GM21390 (cell line): Measurements from ENCODE around the gene STK32C.
"Not testable (repeated sequence)": the region's sequence is repeated elsewhere in the genome, so short reads cannot be mapped to it uniquely, and the experiment has no call there.

Experiments
- ATAC-seq: cut with Tn5 transposase; IDR thresholded peaks from one replicate; pipeline ENCODE4 v1.9.1; 2021; ENCODE audit not compliant: unreplicated experiment

The STK32C gene

DNA sequence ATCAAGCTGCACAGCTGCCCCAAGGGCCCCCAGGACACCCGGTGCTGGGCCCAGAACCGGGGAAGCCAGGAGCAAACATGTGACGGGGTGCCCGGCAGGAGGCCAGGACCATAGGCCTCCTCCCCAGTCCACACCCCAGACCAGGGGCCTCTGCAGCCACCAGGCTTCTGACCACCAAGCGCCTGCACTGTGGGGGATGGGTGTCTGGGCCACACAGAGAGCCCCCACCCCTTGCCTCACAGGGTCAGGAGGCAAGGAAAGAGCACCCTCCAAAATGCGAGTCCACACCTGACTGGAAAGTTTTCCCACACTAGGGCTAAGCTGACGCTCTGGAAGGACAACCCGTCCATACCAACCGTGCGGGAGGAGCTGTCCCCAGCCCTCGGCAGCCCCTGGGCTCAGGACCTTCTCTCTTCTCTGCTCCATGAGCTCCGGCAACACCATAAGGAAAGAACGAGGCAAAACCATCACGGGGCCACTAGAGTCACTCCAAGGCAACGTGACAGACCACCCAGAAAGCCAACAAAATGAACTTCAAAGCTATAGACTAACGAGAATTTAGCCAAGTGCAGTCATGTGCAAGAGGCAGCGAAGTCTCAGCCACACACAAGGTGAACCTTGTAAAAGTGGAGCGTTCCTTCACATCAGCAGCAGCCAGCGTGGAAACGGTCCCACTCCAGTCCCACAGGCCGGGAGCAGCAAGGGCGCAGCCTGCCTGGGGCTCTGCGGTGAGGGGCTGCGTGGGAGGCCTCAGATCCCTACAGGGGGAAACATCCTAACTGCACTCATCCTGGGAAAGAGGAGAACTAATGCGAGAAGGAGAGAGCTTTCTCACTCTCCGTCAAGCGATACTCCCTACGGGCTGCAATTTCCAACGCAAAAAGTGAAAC, 5.1 kb downstream of the STK32C start:
- no peak for ATAC-seq

- ATAC-seq: no peak
Observed at GRCh38 chr10:132301371-132302330, 6.1 kb downstream of the STK32C start.

DNA sequence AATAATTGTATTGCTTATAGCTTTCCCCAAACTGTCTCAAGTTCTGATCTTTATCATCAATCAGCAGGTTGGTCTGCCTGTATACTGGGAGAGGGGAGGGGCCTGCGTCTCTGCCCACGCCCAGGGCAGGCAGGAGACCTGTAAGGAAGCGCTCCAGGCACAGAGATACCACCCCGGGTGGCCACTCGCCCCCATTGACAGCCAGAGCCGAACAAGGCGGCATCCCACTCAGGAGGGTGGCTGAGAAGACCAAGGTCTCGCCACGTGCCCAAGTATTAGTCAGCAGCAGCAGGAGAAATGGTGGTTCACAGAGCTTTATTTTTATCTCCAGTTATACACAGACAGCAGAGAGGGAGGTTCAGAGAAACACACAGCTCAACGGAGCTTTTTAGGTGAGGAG, 7.2 kb downstream of the STK32C start:
- ATAC-seq: no peak

- no peak for ATAC-seq
Observed at GRCh38 chr10:132299371-132300336, 8.1 kb downstream of the STK32C start.

GRCh38 chr10:132298038-132298881, 9.5 kb downstream of the STK32C start:
- no peak for ATAC-seq

GRCh38 chr10:132297526-132297925, 10.2 kb downstream of the STK32C start:
- no peak for ATAC-seq

DNA sequence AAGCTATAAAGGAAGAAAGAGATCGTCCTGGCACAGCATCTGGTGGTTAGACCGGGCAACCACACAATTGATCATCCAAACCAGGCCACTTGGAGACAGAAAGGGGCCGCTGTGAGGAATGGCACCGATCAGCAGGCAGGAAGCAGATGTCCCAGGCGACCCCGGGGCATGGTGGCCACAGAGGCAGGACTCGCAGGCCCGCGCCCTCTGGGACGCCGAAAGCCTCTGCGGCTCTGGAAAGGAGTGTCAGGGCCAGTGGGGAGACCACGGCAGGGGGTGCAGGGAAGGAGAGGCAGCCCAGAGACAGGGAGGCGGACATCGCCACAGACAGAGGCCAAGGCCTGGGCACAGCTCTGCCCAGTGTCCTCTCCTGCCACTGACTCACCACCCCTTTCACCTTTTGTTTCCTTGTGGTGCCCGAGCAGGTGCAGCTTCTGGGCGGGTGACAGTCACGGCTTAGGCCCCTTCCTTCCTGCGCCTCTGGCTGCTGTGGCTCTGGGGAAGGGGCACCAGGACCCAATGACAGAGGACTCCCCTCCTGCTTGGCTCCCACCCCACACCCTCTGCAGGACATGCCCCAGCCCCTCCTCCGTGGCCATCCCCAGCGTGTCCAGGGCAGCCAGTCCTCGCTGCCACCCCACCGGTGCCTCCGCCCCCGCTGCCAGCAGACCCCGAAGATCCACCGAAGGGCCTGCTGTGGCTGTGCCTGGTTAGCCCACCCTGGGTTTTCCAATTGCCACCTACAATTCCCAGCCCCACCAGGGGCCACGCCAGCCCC, 10.9 kb downstream of the STK32C start:
- no peak for ATAC-seq

- ATAC-seq: not testable (repeated sequence)
Observed at GRCh38 chr10:132295481-132295880, 12.3 kb downstream of the STK32C start.

GRCh38 chr10:132294561-132295318, 13.0 kb downstream of the STK32C start:
- ATAC-seq: no peak

GRCh38 chr10:132293813-132294520, 13.8 kb downstream of the STK32C start:
- ATAC-seq: no peak

DNA sequence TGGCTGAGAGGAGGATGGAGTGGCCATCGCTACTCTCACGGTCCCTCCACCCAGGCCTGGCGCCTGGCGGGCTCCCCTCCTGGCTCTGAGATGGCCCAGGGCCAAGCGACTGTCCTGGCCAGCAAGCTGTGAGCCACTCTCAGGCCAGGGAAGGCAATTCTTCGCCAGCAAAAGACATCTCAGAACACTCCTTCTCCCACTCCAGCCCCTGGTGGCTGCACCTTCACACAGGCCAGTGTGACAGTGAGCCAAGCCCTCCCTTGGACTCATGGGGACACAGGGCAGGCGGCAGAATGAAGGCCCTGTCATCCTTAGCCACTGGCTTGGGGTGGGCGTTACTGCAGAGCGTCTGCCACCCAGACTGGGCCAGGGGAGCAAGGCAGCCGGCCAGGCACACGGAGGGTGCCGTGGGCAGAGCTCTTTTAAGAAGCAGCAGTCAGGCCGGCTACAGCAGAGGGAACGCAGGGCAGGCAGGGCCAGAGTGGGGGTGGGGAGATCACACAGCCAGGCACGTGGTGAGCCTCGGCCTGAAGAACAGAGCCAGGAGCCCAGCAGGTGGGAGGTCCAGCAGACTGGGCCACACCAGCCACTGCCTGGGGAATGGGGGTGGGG, 14.4 kb downstream of the STK32C start:
- ATAC-seq: no peak

- no peak for ATAC-seq
Observed at GRCh38 chr10:132292287-132293200, 15.2 kb downstream of the STK32C start.

- ATAC-seq: no peak
Observed at GRCh38 chr10:132291826-132292225, 15.9 kb downstream of the STK32C start.

GRCh38 chr10:132290631-132291030, 17.1 kb downstream of the STK32C start:
- no peak for ATAC-seq

DNA sequence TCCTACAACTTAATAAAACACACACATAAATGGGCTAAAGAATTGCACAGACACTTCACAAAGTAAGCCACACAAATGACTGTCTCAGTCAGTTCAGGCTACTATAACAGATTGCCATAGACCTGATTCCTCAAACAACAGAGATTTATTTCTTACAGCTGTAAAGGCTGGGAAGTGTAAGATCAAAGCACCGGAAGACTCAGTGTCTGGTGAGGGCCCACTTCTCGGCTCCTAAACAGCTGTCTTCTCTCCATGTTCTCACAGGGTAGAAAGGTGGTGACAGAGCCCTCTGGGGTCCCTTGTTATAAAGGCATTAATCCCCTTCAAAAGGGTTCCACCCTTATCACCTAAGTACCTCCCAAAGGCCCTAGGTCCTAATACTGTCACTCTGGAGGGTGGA, 18.3 kb downstream of the STK32C start:
- ATAC-seq: no peak
